Measurements from ENCODE around the gene MYH11.

DNA sequence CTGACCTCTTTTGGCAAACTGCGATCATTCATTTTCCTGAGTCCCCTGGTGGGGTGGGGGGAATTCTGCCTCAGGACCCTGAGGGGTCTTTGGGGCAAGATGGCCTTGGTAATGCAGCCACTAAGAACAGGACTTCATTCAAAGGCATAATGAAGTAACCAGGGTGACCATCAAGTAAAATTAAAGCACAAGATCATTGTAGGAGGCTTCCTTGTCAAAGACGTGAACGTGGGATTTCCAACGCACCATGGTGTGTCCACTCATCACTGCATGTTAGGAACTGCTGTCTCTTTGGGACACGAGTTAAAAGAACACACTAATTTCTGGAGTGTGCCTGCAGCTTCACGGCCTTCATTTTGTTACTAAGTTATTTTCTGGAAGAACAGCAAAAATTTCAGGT is 155.5 kb downstream of the MYH11 start:
- no peak for TF ChIP-seq SP1 (IDR thresholded peaks at IDR 0.05)
- no peak for TF ChIP-seq BHLHE40 (IDR thresholded peaks at IDR 0.05; ENCODE audit: borderline replicate concordance)
- TF ChIP-seq FOXK2 (IDR thresholded peaks at IDR 0.05), result no peak
- TF ChIP-seq HDGF (IDR thresholded peaks at IDR 0.05; ENCODE audit: borderline replicate concordance), result no peak
- no peak for TF ChIP-seq FOXM1 (IDR thresholded peaks at IDR 0.05; ENCODE audit: borderline replicate concordance)
- no peak for TF ChIP-seq ZNF384 (IDR thresholded peaks at IDR 0.05)
- TF ChIP-seq NFRKB (IDR thresholded peaks at IDR 0.05), result no peak
- no peak for TF ChIP-seq SUZ12 (IDR thresholded peaks at IDR 0.05)

Data from HEK293T (cell line).